Sigmoid colon (tissue), 4 donors: ENCODE results near the gene MROH7.

Experiments
- EP300 ChIP-seq, 4 donors: sonication (generic); formaldehyde crosslinking; IDR thresholded peaks; one replicate each; pipeline ENCODE4 v1.6.1; 2017; ENCODE audit warnings: antibody characterized with exemption in 4 of 4
- POLR2A ChIP-seq, 2 donors: fragments of 450-650 bp; IDR thresholded peaks; one replicate each; pipeline ENCODE4 v1.6.1; 2016; ENCODE audit warnings: antibody characterized with exemption in 2 of 2, mild to moderate bottlenecking in 2 of 2, moderate library complexity in 2 of 2
- POLR2AphosphoS5 ChIP-seq, 4 donors: sonication (generic); formaldehyde crosslinking; IDR thresholded peaks; one replicate each; pipeline ENCODE4 v1.6.1; 2017; ENCODE audit warnings: antibody characterized with exemption in 4 of 4
- TF ChIP-seq, protein P1 (sequence below), 4 experiments: fragments of 450-650 bp in 3 of 4; fragments of 200-600 bp in 1 of 4; IDR thresholded peaks; one replicate each; pipeline ENCODE4 v1.5.1; 2016 to 2019; ENCODE audit warnings: antibody characterized with exemption in 4 of 4, mild to moderate bottlenecking in 3 of 4, moderate library complexity in 2 of 4

DNA sequence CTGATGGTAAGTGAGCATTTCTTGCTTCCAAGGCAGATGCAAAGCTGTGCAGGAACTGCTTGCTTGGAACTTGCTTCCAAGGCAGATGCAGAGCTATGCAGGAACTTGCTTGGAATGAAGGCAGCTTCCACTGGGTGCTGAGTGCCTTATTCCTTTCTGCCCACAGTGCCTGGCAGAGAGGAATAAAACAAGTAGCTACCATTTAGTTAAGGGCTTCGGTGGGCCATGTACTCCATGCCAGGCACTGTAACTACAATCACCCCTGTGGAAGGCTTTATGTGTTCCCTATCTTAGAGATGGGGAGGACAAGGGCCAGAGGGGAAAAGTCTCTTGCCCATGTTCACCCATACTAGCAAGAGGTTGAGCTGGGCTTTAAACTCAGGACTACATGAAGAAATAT is 8.3 kb downstream of the MROH7 start:
- no peak for TF ChIP-seq EP300 (IDR thresholded peaks at IDR 0.05)
- TF ChIP-seq POLR2A (IDR thresholded peaks at IDR 0.05): no peak
- TF ChIP-seq, protein P1, sequence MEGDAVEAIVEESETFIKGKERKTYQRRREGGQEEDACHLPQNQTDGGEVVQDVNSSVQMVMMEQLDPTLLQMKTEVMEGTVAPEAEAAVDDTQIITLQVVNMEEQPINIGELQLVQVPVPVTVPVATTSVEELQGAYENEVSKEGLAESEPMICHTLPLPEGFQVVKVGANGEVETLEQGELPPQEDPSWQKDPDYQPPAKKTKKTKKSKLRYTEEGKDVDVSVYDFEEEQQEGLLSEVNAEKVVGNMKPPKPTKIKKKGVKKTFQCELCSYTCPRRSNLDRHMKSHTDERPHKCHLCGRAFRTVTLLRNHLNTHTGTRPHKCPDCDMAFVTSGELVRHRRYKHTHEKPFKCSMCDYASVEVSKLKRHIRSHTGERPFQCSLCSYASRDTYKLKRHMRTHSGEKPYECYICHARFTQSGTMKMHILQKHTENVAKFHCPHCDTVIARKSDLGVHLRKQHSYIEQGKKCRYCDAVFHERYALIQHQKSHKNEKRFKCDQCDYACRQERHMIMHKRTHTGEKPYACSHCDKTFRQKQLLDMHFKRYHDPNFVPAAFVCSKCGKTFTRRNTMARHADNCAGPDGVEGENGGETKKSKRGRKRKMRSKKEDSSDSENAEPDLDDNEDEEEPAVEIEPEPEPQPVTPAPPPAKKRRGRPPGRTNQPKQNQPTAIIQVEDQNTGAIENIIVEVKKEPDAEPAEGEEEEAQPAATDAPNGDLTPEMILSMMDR (IDR thresholded peaks at IDR 0.05): no peak
- no peak for TF ChIP-seq POLR2AphosphoS5 (IDR thresholded peaks at IDR 0.05)
